LNCAP (cell line): ENCODE data around the gene CEACAM20.

Experiments
- CTCF ChIP-seq: fragments of 450-650 bp; IDR thresholded peaks from 2 replicates; pipeline ENCODE4 v1.5.1; 2017; ENCODE audit warnings: mild to moderate bottlenecking

CEACAM20 gene

GRCh38 chr19:44499559-44499958 is 29.9 kb downstream of the CEACAM20 start:
- TF ChIP-seq CTCF = no peak

- TF ChIP-seq CTCF = no peak
Measured at GRCh38 chr19:44498988-44499387, 30.5 kb downstream of the CEACAM20 start.

- TF ChIP-seq CTCF = no peak
Measured at GRCh38 chr19:44496711-44497110, 32.8 kb downstream of the CEACAM20 start.

GRCh38 chr19:44476559-44477408 is 52.7 kb downstream of the CEACAM20 start:
- no peak for TF ChIP-seq CTCF
